Activated CD4-positive, alpha-beta T cell treated with anti-CD3 and anti-CD28 coated beads, Interleukin-2, amount 10 ng/mL, durations not matched to agents 24 days and 14 days (primary cell): ENCODE results near the gene SHROOM1. TPM values are rescaled to one million over a fixed set of nuclear protein-coding genes. Genes with fewer than 3 reads are reported as not detected.

Experiments
- DNase-seq: peaks from one replicate; pipeline ENCODE4 v3.0.0; 2022
- H3K27ac Mint-ChIP-seq: one replicate; pipeline ENCODE4 v1.8.0; 2022; ENCODE audit warnings: mild to moderate bottlenecking, mixed read lengths
- H3K27me3 Mint-ChIP-seq: one replicate; pipeline ENCODE4 v1.8.0; 2022; ENCODE audit warnings: mixed read lengths
- H3K36me3 Mint-ChIP-seq: one replicate; pipeline ENCODE4 v1.8.0; 2022; ENCODE audit warnings: low read depth, mild to moderate bottlenecking, mixed read lengths
- H3K4me1 Mint-ChIP-seq: one replicate; pipeline ENCODE4 v1.8.0; 2021; ENCODE audit warnings: mixed read lengths
- H3K4me3 Mint-ChIP-seq: one replicate; pipeline ENCODE4 v1.8.0; 2022; ENCODE audit warnings: mild to moderate bottlenecking, moderate library complexity, mixed read lengths
- H3K9me3 Mint-ChIP-seq: one replicate; pipeline ENCODE4 v1.8.0; 2021; ENCODE audit warnings: mixed read lengths
- intact Hi-C: fragments of 100-400 bp; cut with micrococcal nuclease; formaldehyde crosslinking; loops from one replicate; pipeline ENCODE4 v1.15.1; 2023
- total RNA-seq: library from RNA; stranded (reverse); gene quantifications from 2 replicates; pipeline ENCODE4 v1.2.3, GENCODE V29; 2022

SHROOM1 gene
- total RNA-seq, 1 donor from 2014 or later: 5.3 TPM

GRCh38 chr5:132839426-132840301, 9.2 kb upstream of the SHROOM1 start:
- no peaks in the 10 kb centered on the region for H3K36me3 Mint-ChIP-seq
- H3K9me3 Mint-ChIP-seq: no peaks in the 10 kb centered on the region
- no peak overlapping the region for H3K4me3 Mint-ChIP-seq
- peaks cover 5% of the 10 kb centered on the region for H3K27me3 Mint-ChIP-seq
- DNase-seq: no peak
- H3K4me1 Mint-ChIP-seq: no peaks in the 10 kb centered on the region
- no peak overlapping the region for H3K27ac Mint-ChIP-seq
- intact Hi-C loops: no loop called here

DNA sequence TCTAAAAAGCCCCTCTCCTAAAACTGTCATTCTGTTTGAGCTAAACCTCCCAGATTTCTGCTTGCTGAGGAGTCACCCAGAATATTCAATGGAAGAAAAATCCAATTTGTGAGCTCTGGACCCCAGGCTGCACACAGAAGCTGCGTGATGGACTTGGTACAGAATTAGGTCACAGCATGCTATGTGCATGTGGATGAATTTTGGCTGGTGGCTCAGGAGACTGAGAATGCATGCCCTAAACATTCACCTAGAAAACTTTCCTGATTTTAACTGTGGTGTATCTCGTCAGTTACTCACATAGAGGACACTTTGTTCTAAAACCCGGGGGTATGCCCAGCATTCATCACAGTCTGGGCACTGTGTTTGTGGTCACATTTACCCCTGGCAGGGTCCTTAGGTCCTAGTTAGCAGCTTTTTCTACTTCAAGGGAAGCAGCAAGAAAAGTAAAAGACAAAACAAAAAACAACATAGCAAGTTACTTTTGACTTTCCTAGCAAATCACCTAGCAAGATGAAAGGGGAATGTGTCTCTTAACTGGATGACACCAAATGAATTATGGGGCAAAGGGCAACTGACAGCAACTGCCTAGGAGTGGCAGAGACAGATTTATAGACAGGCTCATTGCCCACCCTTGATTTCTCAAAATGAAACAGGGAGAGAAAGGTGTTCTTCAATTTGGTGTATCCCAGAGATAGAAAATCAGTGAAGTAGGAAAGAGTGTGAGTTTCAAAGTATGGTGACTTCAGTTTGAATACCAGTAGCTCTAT, 8.3 kb upstream of the SHROOM1 start:
- intact Hi-C loops: no loop called here
- no peaks in the 10 kb centered on the region for H3K9me3 Mint-ChIP-seq
- peaks cover 5% of the 10 kb centered on the region for H3K27me3 Mint-ChIP-seq
- no peaks in the 10 kb centered on the region for H3K36me3 Mint-ChIP-seq
- no peak for DNase-seq
- H3K4me3 Mint-ChIP-seq: no peak overlapping the region
- no peaks in the 10 kb centered on the region for H3K4me1 Mint-ChIP-seq
- H3K27ac Mint-ChIP-seq: no peak overlapping the region

DNA sequence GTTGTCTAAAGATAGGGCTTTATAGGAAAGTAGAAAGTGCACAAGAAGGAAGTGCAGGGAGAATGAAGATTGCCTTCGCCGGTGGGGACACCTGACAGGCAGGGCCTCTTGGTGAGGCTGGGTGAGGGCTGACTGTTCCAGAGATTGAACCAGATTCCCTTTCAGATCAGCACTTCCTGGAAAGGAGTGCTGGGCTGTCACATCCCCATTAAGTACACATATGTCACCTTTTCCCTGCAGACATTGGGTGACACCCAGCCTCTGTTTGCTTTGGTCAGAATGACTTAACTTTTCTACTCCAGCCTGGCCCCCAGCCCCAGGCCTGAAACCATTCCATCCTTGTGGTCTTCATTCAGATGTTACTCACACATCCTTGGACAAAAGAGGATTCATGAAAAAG, 7.4 kb upstream of the SHROOM1 start:
- H3K27me3 Mint-ChIP-seq: peaks cover 6% of the 10 kb centered on the region
- no peak overlapping the region for H3K27ac Mint-ChIP-seq
- no peaks in the 10 kb centered on the region for H3K4me1 Mint-ChIP-seq
- no peaks in the 10 kb centered on the region for H3K9me3 Mint-ChIP-seq
- DNase-seq: no peak
- no peaks in the 10 kb centered on the region for H3K36me3 Mint-ChIP-seq
- H3K4me3 Mint-ChIP-seq: no peak overlapping the region
- intact Hi-C loops: no loop called here

DNA sequence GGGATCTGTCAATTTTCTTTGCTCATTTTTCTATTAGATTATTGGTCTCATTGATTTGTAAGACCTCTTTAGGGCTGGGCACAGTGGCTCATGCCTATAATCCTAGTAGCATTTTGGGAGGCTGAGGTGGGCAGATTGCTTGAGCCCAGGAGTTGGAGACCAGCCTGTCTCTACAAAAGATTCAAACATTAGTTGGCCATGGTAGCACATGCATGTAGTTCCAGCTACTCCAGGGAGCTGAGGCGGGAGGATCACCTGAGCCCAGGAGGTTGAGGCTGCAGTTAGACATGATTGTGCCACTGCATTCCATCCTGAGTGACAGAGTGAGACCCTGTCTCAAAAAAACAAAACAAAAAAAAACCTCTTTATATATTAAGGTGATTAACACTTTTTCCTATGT, 6.4 kb upstream of the SHROOM1 start:
- Mint-ChIP-seq H3K4me3 (no peak overlapping the region), H3K27me3 (peaks cover 10% of the 10 kb centered on the region), H3K9me3 (no peaks in the 10 kb centered on the region), H3K27ac (no peak overlapping the region), H3K36me3 (no peaks in the 10 kb centered on the region), H3K4me1 (no peaks in the 10 kb centered on the region)
- intact Hi-C loops: no loop called here
- no peak for DNase-seq

GRCh38 chr5:132834057-132834456, 3.6 kb upstream of the SHROOM1 start:
- Mint-ChIP-seq H3K9me3 (no peaks in the 10 kb centered on the region), H3K27ac (no peak overlapping the region), H3K4me3 (no peak overlapping the region), H3K36me3 (no peaks in the 10 kb centered on the region), H3K4me1 (peaks cover 10% of the 10 kb centered on the region), H3K27me3 (peaks cover 29% of the 10 kb centered on the region)
- intact Hi-C loops: loop anchor here (5.0 kb wide), 1 partner anchor 218 kb away; the partner anchor contains the start of gene HSPA4
- no peak for DNase-seq

GRCh38 chr5:132832612-132833011, 2.2 kb upstream of the SHROOM1 start:
- Mint-ChIP-seq H3K36me3 (no peaks in the 10 kb centered on the region), H3K4me1 (peaks cover 15% of the 10 kb centered on the region), H3K4me3 (peak overlapping the region; percentile 5), H3K9me3 (no peaks in the 10 kb centered on the region), H3K27ac (no peak overlapping the region), H3K27me3 (peaks cover 35% of the 10 kb centered on the region)
- DNase-seq: no peak
- intact Hi-C loops: loop anchor here (5.0 kb wide), 1 partner anchor 220 kb away; the partner anchor contains the start of gene HSPA4

DNA sequence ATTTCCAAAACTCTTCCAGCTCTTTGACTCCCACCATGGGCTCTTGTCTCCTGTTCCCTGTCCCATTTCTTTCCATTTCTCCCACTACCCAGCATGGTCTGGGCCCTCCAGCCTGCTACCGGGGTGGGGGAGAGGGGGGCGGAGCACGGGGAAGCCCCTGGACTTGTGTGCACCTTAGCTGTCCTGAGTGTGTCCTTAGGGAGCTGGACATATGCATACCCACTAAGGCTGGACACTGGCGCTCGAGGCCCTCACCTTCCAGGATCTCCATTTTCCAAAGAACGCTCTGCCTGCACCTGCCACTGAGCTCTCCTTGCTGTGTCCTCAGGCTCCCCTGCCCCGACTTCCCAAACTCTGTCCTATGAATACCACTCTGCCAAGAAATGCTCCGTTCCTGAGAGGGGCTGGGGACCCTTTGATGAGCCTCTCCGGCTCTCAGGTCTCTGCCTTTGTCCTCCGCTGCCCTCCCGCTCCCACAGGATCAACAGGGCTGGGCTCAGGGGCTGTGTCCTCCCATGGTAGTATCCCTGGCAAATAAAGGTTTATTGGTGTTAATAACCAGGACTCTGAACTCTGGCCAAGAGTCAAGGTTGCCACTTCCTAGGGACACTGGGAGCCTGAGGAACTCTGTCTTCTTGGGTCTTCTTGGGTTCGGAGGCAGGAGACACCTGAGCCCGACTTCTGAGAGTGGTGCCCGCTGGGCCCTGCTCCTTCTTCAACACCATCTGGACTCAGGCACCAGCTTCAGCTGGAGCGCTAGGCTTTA, 831 bp upstream of the SHROOM1 start:
- intact Hi-C loops: loop anchor here (5.0 kb wide), 1 partner anchor 221 kb away; the partner anchor contains the start of gene HSPA4
- no peaks in the 10 kb centered on the region for H3K36me3 Mint-ChIP-seq
- peaks cover 19% of the 10 kb centered on the region for H3K4me1 Mint-ChIP-seq
- no peak for DNase-seq
- peaks cover 47% of the 10 kb centered on the region for H3K27me3 Mint-ChIP-seq
- H3K4me3 Mint-ChIP-seq: peak overlapping the region; percentile 80
- peak overlapping the region; percentile 71 for H3K27ac Mint-ChIP-seq
- no peaks in the 10 kb centered on the region for H3K9me3 Mint-ChIP-seq

GRCh38 chr5:132829742-132830435, 558 bp downstream of the SHROOM1 start:
- Mint-ChIP-seq H3K4me1 (peaks cover 19% of the 10 kb centered on the region), H3K4me3 (peak overlapping the region; percentile 84), H3K9me3 (no peaks in the 10 kb centered on the region), H3K27me3 (peaks cover 52% of the 10 kb centered on the region), H3K27ac (peak overlapping the region; percentile 84), H3K36me3 (no peaks in the 10 kb centered on the region)
- DNase-seq: peak; percentile 92
- intact Hi-C loops: loop anchor here (1.0 to 5.0 kb wide), 4 partner anchors 36 to 222 kb away; partner anchors contain the start of genes GDF9, HSPA4 and UQCRQ

- Mint-ChIP-seq H3K9me3 (no peaks in the 10 kb centered on the region), H3K4me3 (peak overlapping the region; percentile 84), H3K4me1 (peaks cover 19% of the 10 kb centered on the region), H3K27ac (no peak overlapping the region), H3K27me3 (peaks cover 57% of the 10 kb centered on the region), H3K36me3 (no peaks in the 10 kb centered on the region)
- peak; percentile 56 for DNase-seq
- intact Hi-C loops: loop anchor here (1.0 to 5.0 kb wide), 2 partner anchors 54 to 167 kb away; no protein-coding TSS in a partner anchor
Measured at GRCh38 chr5:132828846-132829494, 1.5 kb downstream of the SHROOM1 start.

GRCh38 chr5:132827943-132828673, 2.3 kb downstream of the SHROOM1 start:
- Mint-ChIP-seq H3K36me3 (no peaks in the 10 kb centered on the region), H3K4me1 (peaks cover 21% of the 10 kb centered on the region), H3K27ac (no peak overlapping the region), H3K27me3 (peaks cover 62% of the 10 kb centered on the region), H3K4me3 (no peak overlapping the region), H3K9me3 (no peaks in the 10 kb centered on the region)
- DNase-seq: peak; percentile 57
- intact Hi-C loops: loop anchor here (5.0 kb wide), 1 partner anchor 166 kb away; no protein-coding TSS in a partner anchor

- Mint-ChIP-seq H3K9me3 (no peaks in the 10 kb centered on the region), H3K4me1 (peaks cover 24% of the 10 kb centered on the region), H3K27ac (no peak overlapping the region), H3K36me3 (no peaks in the 10 kb centered on the region), H3K4me3 (peak overlapping the region; percentile 28), H3K27me3 (peaks cover 56% of the 10 kb centered on the region)
- no peak for DNase-seq
- intact Hi-C loops: loop anchor here (5.0 kb wide), 1 partner anchor 164 kb away; no protein-coding TSS in a partner anchor
Measured at GRCh38 chr5:132826424-132827082, 3.9 kb downstream of the SHROOM1 start.
